Measurements from ENCODE around the gene RHOV. TPM values are rescaled to one million over a fixed set of nuclear protein-coding genes. Genes with fewer than 3 reads are reported as not detected.
"Not testable (repeated sequence)": the region's sequence is repeated elsewhere in the genome, so short reads cannot be mapped to it uniquely, and the experiment has no call there.

The RHOV gene
- total RNA-seq, 1 donor from 2014 or later, result 3.6 TPM

GRCh38 chr15:40871749-40872617 is 2.1 kb downstream of the RHOV start:
- TF ChIP-seq CTCF (IDR thresholded peaks at IDR 0.05; ENCODE audit: insufficient read depth, low read length, poor library complexity, severe bottlenecking), result no peak
- Histone ChIP-seq H3K36me3 (ENCODE audit: control insufficient read depth, insufficient read depth, low read length) (no peaks in the 10 kb centered on the region), H3K27me3 (ENCODE audit: control insufficient read depth, insufficient read depth, low read length) (no peaks in the 10 kb centered on the region), H3K4me3 (ENCODE audit: low read depth, low read length) (no peak overlapping the region)
- DNase-seq (ENCODE audit: low read depth), result no peak

GRCh38 chr15:40870716-40871115 is 3.3 kb downstream of the RHOV start:
- Histone ChIP-seq H3K36me3 (ENCODE audit: control insufficient read depth, insufficient read depth, low read length) (no peaks in the 10 kb centered on the region), H3K27me3 (ENCODE audit: control insufficient read depth, insufficient read depth, low read length) (no peaks in the 10 kb centered on the region), H3K4me3 (ENCODE audit: low read depth, low read length) (no peak overlapping the region)
- no peak for TF ChIP-seq CTCF (IDR thresholded peaks at IDR 0.05; ENCODE audit: insufficient read depth, low read length, poor library complexity, severe bottlenecking)
- DNase-seq (ENCODE audit: low read depth), result no peak

GRCh38 chr15:40869686-40870085 is 4.3 kb downstream of the RHOV start:
- no peak overlapping the region for H3K4me3 ChIP-seq (ENCODE audit: low read depth, low read length)
- no peak for DNase-seq (ENCODE audit: low read depth)
- no peaks in the 10 kb centered on the region for H3K36me3 ChIP-seq (ENCODE audit: control insufficient read depth, insufficient read depth, low read length)
- no peak for TF ChIP-seq CTCF (IDR thresholded peaks at IDR 0.05; ENCODE audit: insufficient read depth, low read length, poor library complexity, severe bottlenecking)
- no peaks in the 10 kb centered on the region for H3K27me3 ChIP-seq (ENCODE audit: control insufficient read depth, insufficient read depth, low read length)

- no peak overlapping the region for H3K4me3 ChIP-seq (ENCODE audit: low read depth, low read length)
- no peaks in the 10 kb centered on the region for H3K36me3 ChIP-seq (ENCODE audit: control insufficient read depth, insufficient read depth, low read length)
- no peaks in the 10 kb centered on the region for H3K27me3 ChIP-seq (ENCODE audit: control insufficient read depth, insufficient read depth, low read length)
- TF ChIP-seq CTCF (IDR thresholded peaks at IDR 0.05; ENCODE audit: insufficient read depth, low read length, poor library complexity, severe bottlenecking), result no peak
- DNase-seq (ENCODE audit: low read depth), result no peak
Measured at GRCh38 chr15:40867199-40867598, 6.8 kb downstream of the RHOV start.

GRCh38 chr15:40863660-40864270 is 10.3 kb downstream of the RHOV start:
- no peak overlapping the region for H3K4me3 ChIP-seq (ENCODE audit: low read depth, low read length)
- no peak for TF ChIP-seq CTCF (IDR thresholded peaks at IDR 0.05; ENCODE audit: insufficient read depth, low read length, poor library complexity, severe bottlenecking)
- H3K27me3 ChIP-seq (ENCODE audit: control insufficient read depth, insufficient read depth, low read length), result no peaks in the 10 kb centered on the region
- no peak for DNase-seq (ENCODE audit: low read depth)
- no peaks in the 10 kb centered on the region for H3K36me3 ChIP-seq (ENCODE audit: control insufficient read depth, insufficient read depth, low read length)

GRCh38 chr15:40861147-40861546 is 12.9 kb downstream of the RHOV start:
- H3K4me3 ChIP-seq (ENCODE audit: low read depth, low read length); H3K36me3 ChIP-seq (ENCODE audit: control insufficient read depth, insufficient read depth, low read length); H3K27me3 ChIP-seq (ENCODE audit: control insufficient read depth, insufficient read depth, low read length); DNase-seq (ENCODE audit: low read depth): not testable (repeated sequence)

Measured in kidney epithelial cell (primary cell).